Hematopoietic multipotent progenitor cell treated with erythropoietin and hydrocortisone succinate and interleukin-3 and kit ligand, for 15 days (in vitro differentiated cells): ENCODE data around the gene ACTN4.

Experiments used
- DNase-seq: peaks from one replicate; pipeline ENCODE4 v3.0.0-alpha.2; 2015; ENCODE audit warnings: low spot score

Gene ACTN4

GRCh38 chr19:38725469-38726283, 78.2 kb downstream of the ACTN4 start:
- no peak for DNase-seq

GRCh38 chr19:38726284-38726673, 78.8 kb downstream of the ACTN4 start:
- no peak for DNase-seq

GRCh38 chr19:38726761-38727301, 79.4 kb downstream of the ACTN4 start:
- no peak for DNase-seq

GRCh38 chr19:38727306-38727867, 79.9 kb downstream of the ACTN4 start:
- no peak for DNase-seq

GRCh38 chr19:38727868-38728660, 80.6 kb downstream of the ACTN4 start:
- DNase-seq, result no peak

- DNase-seq, result no peak
Measured at GRCh38 chr19:38728752-38729541, 81.5 kb downstream of the ACTN4 start.

GRCh38 chr19:38729653-38730469, 82.4 kb downstream of the ACTN4 start:
- DNase-seq, result peak; percentile 77

GRCh38 chr19:38730470-38730730, 83.0 kb downstream of the ACTN4 start:
- DNase-seq, result no peak

GRCh38 chr19:38730731-38731589, 83.5 kb downstream of the ACTN4 start:
- DNase-seq, result no peak

- DNase-seq, result no peak
Measured at GRCh38 chr19:38731654-38732301, 84.3 kb downstream of the ACTN4 start.

- DNase-seq, result no peak
Measured at GRCh38 chr19:38733241-38733492, 85.7 kb downstream of the ACTN4 start.

- DNase-seq, result no peak
Measured at GRCh38 chr19:38733493-38734175, 86.2 kb downstream of the ACTN4 start.

GRCh38 chr19:38734176-38734425, 86.7 kb downstream of the ACTN4 start:
- no peak for DNase-seq

- DNase-seq, result no peak
Measured at GRCh38 chr19:38734426-38735256, 87.2 kb downstream of the ACTN4 start.

GRCh38 chr19:38735257-38735686, 87.8 kb downstream of the ACTN4 start:
- no peak for DNase-seq

GRCh38 chr19:38736036-38736412, 88.6 kb downstream of the ACTN4 start:
- DNase-seq, result no peak

- peak; percentile 41 for DNase-seq
Measured at GRCh38 chr19:38736413-38737280, 89.2 kb downstream of the ACTN4 start.
